Measurements from ENCODE around the gene TUBB3. TPM values are rescaled to one million over a fixed set of nuclear protein-coding genes. Genes with fewer than 3 reads are reported as not detected.

TUBB3 gene
- total RNA-seq, 1 experiment from 2014 or later: 173 TPM

GRCh38 chr16:89904606-89905510 is 18.3 kb upstream of the TUBB3 start:
- Histone ChIP-seq H3K4me1 (ENCODE audit: control insufficient read depth in 1 of 2, insufficient read depth in 2 of 2, low read length in 2 of 2) (peaks cover 1 to 4% of the 10 kb centered on the region in 2 experiments; a peak in 3 of 4 replicates), H3K27me3 (ENCODE audit: insufficient read depth, low read length) (no peaks in the 10 kb centered on the region), H3K4me2 (ENCODE audit: low read length) (no peak overlapping the region), H3K4me3 (replicated peaks in 1 of 2; ENCODE audit: low read depth in 1 of 2, low read length in 2 of 2) (no peak overlapping the region), H3K9ac (ENCODE audit: low read length) (no peak overlapping the region), H2AFZ (ENCODE audit: low read depth, low read length, poor library complexity, severe bottlenecking) (no peak overlapping the region), H4K20me1 (ENCODE audit: insufficient read depth) (no peaks in the 10 kb centered on the region), H3K9me3 (ENCODE audit: control insufficient read depth in 1 of 2, insufficient read depth in 1 of 2, low read depth in 1 of 2, low read length in 2 of 2) (no peaks in the 10 kb centered on the region), H3K9me2 (ENCODE audit: insufficient read depth) (no peaks in the 10 kb centered on the region), H3K27ac (ENCODE audit: low read depth, low read length) (no peak overlapping the region; the same call in 1 of the 2 replicates), H3K36me3 (ENCODE audit: control insufficient read depth in 1 of 2, insufficient read depth in 2 of 2, low read length in 2 of 2) (peaks cover 25 to 26% of the 10 kb centered on the region in 2 experiments; a peak in 3 of 4 replicates), H3K79me2 (ENCODE audit: insufficient read depth, low read length) (peaks cover 3% of the 10 kb centered on the region; the same call in 1 of the 2 replicates)
- ATAC-seq: peak; percentile 10; the same call in 1 of the 2 replicates
- CTCF ChIA-PET: no interaction called here
- TF ChIP-seq ZFX (IDR thresholded peaks at IDR 0.05) (no peak), JUND (IDR thresholded peaks at IDR 0.05) (no peak), TCF7L2 (IDR thresholded peaks at IDR 0.05; ENCODE audit: borderline replicate concordance, extremely low read depth, insufficient read depth, insufficient read length) (no peak), FOSL1 (IDR thresholded peaks at IDR 0.05; ENCODE audit: low read depth) (no peak), ELF1 (IDR thresholded peaks at IDR 0.05; ENCODE audit: borderline replicate concordance, low read depth) (no peak), REST (IDR thresholded peaks at IDR 0.05; ENCODE audit: low read depth) (no peak), ZNF274 (IDR thresholded peaks at IDR 0.05; ENCODE audit: low read depth, low read length) (no peak), CEBPB (IDR thresholded peaks at IDR 0.05; ENCODE audit: low read depth) (no peak), EZH2 (IDR thresholded peaks at IDR 0.05) (no peak), SRF (IDR thresholded peaks at IDR 0.05; ENCODE audit: low read depth) (no peak), RAD21 (IDR thresholded peaks at IDR 0.05; ENCODE audit: low read depth) (no peak), SIN3A (IDR thresholded peaks at IDR 0.05; ENCODE audit: low read depth) (no peak), ZBTB33 (IDR thresholded peaks at IDR 0.05; ENCODE audit: extremely low read depth, insufficient replicate concordance, low read length) (no peak), YY1 (IDR thresholded peaks at IDR 0.05; ENCODE audit: extremely low read depth, insufficient replicate concordance, low read depth, low read length) (no peak), EGR1 (IDR thresholded peaks at IDR 0.05; ENCODE audit: low read depth) (no peak), POLR2AphosphoS5 (IDR thresholded peaks at IDR 0.05; ENCODE audit: low read depth, low read length) (no peak; the same call in 1 of the 2 replicates), MAX (IDR thresholded peaks at IDR 0.05) (no peak)
- DNase-seq (ENCODE audit: low read depth, low spot score): no peak
- RAD21 ChIA-PET (ENCODE audit: low non-redundant PET in 1 of 2, low total read pairs in 2 of 2, uncharacterized antibody in 2 of 2, unreplicated experiment in 2 of 2): no interaction called here
- POLR2A ChIA-PET: no interaction called here
- no TSS peak for BruUV-seq (replicated peaks)
- intact Hi-C loops (cut with micrococcal nuclease): no loop called here

Data from HCT116 (cell line).